Thyroid gland (tissue), 4 donors: ENCODE data around the gene CDHR2. TPM values are rescaled to one million over a fixed set of nuclear protein-coding genes. Genes with fewer than 3 reads are reported as not detected.

Experiments used
- DNase-seq, 2 donors: peaks; one replicate each; pipeline ENCODE4 v3.0.0-alpha.2; 2019
- H3K27ac ChIP-seq, 3 donors: fragments of 200-600 bp; sonication (generic); 1 replicate in 2 of 3; 2 replicates in 1 of 3; pipeline ENCODE4 v1.5.1; 2016 to 2019; ENCODE audit warnings: mild to moderate bottlenecking in 1 of 3, moderate library complexity in 1 of 3
- H3K27me3 ChIP-seq: fragments of 200-600 bp; sonication (generic); one replicate; pipeline ENCODE4 v1.5.1; 2019
- H3K36me3 ChIP-seq, 2 donors: fragments of 200-600 bp; sonication (generic); one replicate each; pipeline ENCODE4 v1.5.1; 2016 to 2019
- H3K4me1 ChIP-seq, 2 donors: fragments of 200-600 bp; sonication (generic); one replicate each; pipeline ENCODE4 v1.5.1; 2017 to 2019
- H3K4me3 ChIP-seq, 3 donors: fragments of 200-600 bp; sonication (generic); replicated peaks in 1 of 3; 1 replicate in 2 of 3; 2 replicates in 1 of 3; pipeline ENCODE4 v1.5.1; 2016; ENCODE audit warnings: mild to moderate bottlenecking in 1 of 3
- H3K9me3 ChIP-seq: fragments of 200-600 bp; sonication (generic); one replicate; pipeline ENCODE4 v1.5.1; 2017
- POLR2A ChIP-seq, 2 donors: fragments of 450-650 bp; IDR thresholded peaks; one replicate each; pipeline ENCODE4 v1.6.1; 2017; ENCODE audit warnings: antibody characterized with exemption in 2 of 2, mild to moderate bottlenecking in 2 of 2, moderate library complexity in 1 of 2
- whole genome bisulfite sequencing, 2 donors: methylation state at CpG; one replicate each; pipeline ENCODE4 v1.1.5; 2017; 5-methylcytosine and 5-hydroxymethylcytosine counted together
- intact Hi-C: fragments of 100-400 bp; cut with DNase I; formaldehyde crosslinking; loops from one replicate; pipeline ENCODE4 v1.15.1; 2023
- total RNA-seq, 4 donors: library from RNA; depleted of rRNA; stranded (reverse); fragments of >200 nt; gene quantifications; one replicate each; pipeline ENCODE4 v1.2.3, GENCODE V29; 2016
- TF ChIP-seq, protein P1 (sequence below), 6 experiments: fragments of 200-600 bp in 3 of 6; fragments of 450-650 bp in 3 of 6; sonication (generic) in 3 of 6; IDR thresholded peaks; one replicate each; pipeline ENCODE4 v1.5.1; 2016 to 2019; ENCODE audit warnings: antibody characterized with exemption in 6 of 6, mild to moderate bottlenecking in 2 of 6, inconsistent platforms in 1 of 6, moderate library complexity in 1 of 6

The CDHR2 gene
- total RNA-seq, 4 donors from 2014 or later, result 0.11 TPM; not detected in 3

- Histone ChIP-seq H3K9me3 (no peaks in the 10 kb centered on the region), H3K27ac (no peak overlapping the region), H3K36me3 (no peaks in the 10 kb centered on the region), H3K4me1 (peaks cover 0 to 15% of the 10 kb centered on the region in 2 donors), H3K27me3 (peaks cover 6% of the 10 kb centered on the region), H3K4me3 (peak overlapping the region in 1 of 3 donors; percentile 13)
- no peak for DNase-seq
- WGBS, 2 donors, result 34 to 36% methylated on average over 23 to 34 of the region's 46 CpGs
- TF ChIP-seq POLR2A (IDR thresholded peaks at IDR 0.05), result no peak
- TF ChIP-seq, protein P1, sequence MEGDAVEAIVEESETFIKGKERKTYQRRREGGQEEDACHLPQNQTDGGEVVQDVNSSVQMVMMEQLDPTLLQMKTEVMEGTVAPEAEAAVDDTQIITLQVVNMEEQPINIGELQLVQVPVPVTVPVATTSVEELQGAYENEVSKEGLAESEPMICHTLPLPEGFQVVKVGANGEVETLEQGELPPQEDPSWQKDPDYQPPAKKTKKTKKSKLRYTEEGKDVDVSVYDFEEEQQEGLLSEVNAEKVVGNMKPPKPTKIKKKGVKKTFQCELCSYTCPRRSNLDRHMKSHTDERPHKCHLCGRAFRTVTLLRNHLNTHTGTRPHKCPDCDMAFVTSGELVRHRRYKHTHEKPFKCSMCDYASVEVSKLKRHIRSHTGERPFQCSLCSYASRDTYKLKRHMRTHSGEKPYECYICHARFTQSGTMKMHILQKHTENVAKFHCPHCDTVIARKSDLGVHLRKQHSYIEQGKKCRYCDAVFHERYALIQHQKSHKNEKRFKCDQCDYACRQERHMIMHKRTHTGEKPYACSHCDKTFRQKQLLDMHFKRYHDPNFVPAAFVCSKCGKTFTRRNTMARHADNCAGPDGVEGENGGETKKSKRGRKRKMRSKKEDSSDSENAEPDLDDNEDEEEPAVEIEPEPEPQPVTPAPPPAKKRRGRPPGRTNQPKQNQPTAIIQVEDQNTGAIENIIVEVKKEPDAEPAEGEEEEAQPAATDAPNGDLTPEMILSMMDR (IDR thresholded peaks at IDR 0.05), result no peak
- intact Hi-C loops, result no loop called here
Measured at GRCh38 chr5:176608937-176609723, 60.0 kb downstream of the CDHR2 start.

DNA sequence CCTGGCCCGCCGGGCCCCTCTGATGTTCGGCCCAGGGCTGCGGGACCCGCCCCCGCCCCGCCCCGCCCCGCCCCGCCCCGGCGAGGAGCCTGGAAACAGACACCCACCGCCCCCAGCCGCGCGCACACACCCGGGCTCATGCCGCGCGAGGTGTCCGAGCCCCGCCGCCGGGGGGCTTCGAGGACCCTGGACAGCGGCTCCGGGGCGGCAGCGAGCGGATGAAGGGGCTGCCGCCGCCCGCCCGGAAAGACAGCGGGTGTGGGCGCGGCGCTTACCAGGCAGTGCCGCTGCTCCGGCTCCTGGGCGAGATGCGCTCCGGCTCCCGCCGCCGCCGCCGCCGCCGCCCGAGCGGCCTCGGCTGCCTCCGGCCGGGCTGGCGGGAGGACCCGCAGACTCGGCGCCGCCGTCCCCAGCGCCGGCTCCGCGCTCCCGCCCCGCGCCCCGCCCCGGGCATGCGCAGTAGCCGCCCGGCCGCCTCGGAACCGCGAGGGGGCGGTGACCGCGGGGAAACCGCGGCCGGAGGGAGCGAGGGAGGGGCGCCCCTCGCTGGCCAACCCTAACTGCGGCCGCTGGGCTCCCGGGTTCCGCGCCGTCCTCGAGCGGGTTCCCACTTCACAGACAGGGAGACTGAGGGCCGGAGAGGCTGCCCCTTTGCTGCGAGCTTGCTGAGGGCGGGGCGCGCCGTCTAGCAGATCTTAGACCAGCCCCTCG is 60.7 kb downstream of the CDHR2 start, which contains the start of gene GPRIN1:
Gene GPRIN1, minus strand, starts transcription at position 433 of the 711 bp plus-strand sequence. CDS start 10,322 bp downstream, outside the sequence.
- peaks cover 6% of the 10 kb centered on the region for H3K27me3 ChIP-seq
- peak in 1 of 2 donors; percentile 19 for DNase-seq
- no peak within 1 kb of the TSS for H3K27ac ChIP-seq
- intact Hi-C loops, result no loop called here
- H3K36me3 ChIP-seq, result no peaks in the 10 kb centered on the region
- peak within 1 kb of the TSS in 1 of 3 donors; percentile 13 for H3K4me3 ChIP-seq
- H3K4me1 ChIP-seq, result peaks cover 0 to 18% of the 10 kb centered on the region in 2 donors
- H3K9me3 ChIP-seq, result no peaks in the 10 kb centered on the region
- no peak for TF ChIP-seq POLR2A (IDR thresholded peaks at IDR 0.05)
- TF ChIP-seq, protein P1 (IDR thresholded peaks at IDR 0.05), result no peak
- WGBS, 2 donors, result 3% methylated on average over 6 of the region's 101 CpGs; no CpG with 5 or more reads in 1 of the 2 donors

- peaks cover 6% of the 10 kb centered on the region for H3K27me3 ChIP-seq
- WGBS, 2 donors, result 2 to 6% methylated on average over 11 to 13 of the region's 31 CpGs
Measured at GRCh38 chr5:176610435-176610773, 61.3 kb downstream of the CDHR2 start.

GRCh38 chr5:176611435-176611834 is 62.3 kb downstream of the CDHR2 start:
- no peak overlapping the region for H3K27ac ChIP-seq
- H3K4me3 ChIP-seq, result no peak overlapping the region
- peak; percentile 75 to 86 for DNase-seq
- intact Hi-C loops, result no loop called here
- H3K4me1 ChIP-seq, result peaks cover 0 to 18% of the 10 kb centered on the region in 2 donors
- no peaks in the 10 kb centered on the region for H3K9me3 ChIP-seq
- whole genome bisulfite sequencing, 2 donors, result 10 to 12% methylated on average over 10 of the region's 10 CpGs
- no peak for TF ChIP-seq POLR2A (IDR thresholded peaks at IDR 0.05)
- TF ChIP-seq, protein P1 (IDR thresholded peaks at IDR 0.05), result no peak
- peaks cover 6% of the 10 kb centered on the region for H3K27me3 ChIP-seq
- no peaks in the 10 kb centered on the region for H3K36me3 ChIP-seq

More at GRCh38 chr5:176610435-176610773, 61.3 kb downstream of the CDHR2 start:
- intact Hi-C loops, result no loop called here
- H3K9me3 ChIP-seq, result no peaks in the 10 kb centered on the region
- DNase-seq, result no peak
- TF ChIP-seq POLR2A (IDR thresholded peaks at IDR 0.05), result no peak
- TF ChIP-seq, protein P1 (IDR thresholded peaks at IDR 0.05), result no peak
- H3K27ac ChIP-seq, result no peak overlapping the region
- no peaks in the 10 kb centered on the region for H3K36me3 ChIP-seq
- no peak overlapping the region for H3K4me3 ChIP-seq
- peaks cover 0 to 18% of the 10 kb centered on the region in 2 donors for H3K4me1 ChIP-seq
